ENCODE data around the gene PLPP6.

GRCh38 chr9:4661165-4661564 is 929 bp upstream of the PLPP6 start:
- no peak for TF ChIP-seq CTCF (IDR thresholded peaks at IDR 0.05)
- TF ChIP-seq POLR2A (IDR thresholded peaks at IDR 0.05), result no peak
